HS-27A (cell line): ENCODE measurements around the gene FYN.
"Not testable (repeated sequence)": the region's sequence is repeated elsewhere in the genome, so short reads cannot be mapped to it uniquely, and the experiment has no call there.

Experiments used
- DNase-seq: peaks from one replicate; pipeline ENCODE4 v3.0.0-alpha.2; 2012; ENCODE audit warnings: low read depth, missing footprints

Gene FYN

GRCh38 chr6:111850295-111850937 is 22.8 kb downstream of the FYN start:
- DNase-seq: no peak

GRCh38 chr6:111849298-111849697 is 24.0 kb downstream of the FYN start:
- DNase-seq: no peak

GRCh38 chr6:111848262-111848812 is 24.9 kb downstream of the FYN start:
- no peak for DNase-seq

GRCh38 chr6:111846492-111847409 is 26.5 kb downstream of the FYN start:
- DNase-seq: no peak

GRCh38 chr6:111846066-111846465 is 27.2 kb downstream of the FYN start:
- DNase-seq: no peak

GRCh38 chr6:111845441-111845871 is 27.8 kb downstream of the FYN start:
- DNase-seq: no peak

- DNase-seq: no peak
These were observed 28.3 kb downstream of the FYN start for GRCh38 chr6:111844921-111845320.

- DNase-seq: no peak
These were observed 28.9 kb downstream of the FYN start for GRCh38 chr6:111844376-111844775.

GRCh38 chr6:111843347-111844147 is 29.7 kb downstream of the FYN start:
- DNase-seq: no peak

- no peak for DNase-seq
These were observed 30.4 kb downstream of the FYN start for GRCh38 chr6:111842891-111843290.

GRCh38 chr6:111842271-111842822 is 30.9 kb downstream of the FYN start:
- no peak for DNase-seq

GRCh38 chr6:111841822-111842221 is 31.4 kb downstream of the FYN start:
- DNase-seq: peak; percentile 86

- no peak for DNase-seq
These were observed 32.4 kb downstream of the FYN start for GRCh38 chr6:111840803-111841202.

- no peak for DNase-seq
These were observed 34.3 kb downstream of the FYN start for GRCh38 chr6:111838749-111839484.

- DNase-seq: no peak
These were observed 35.4 kb downstream of the FYN start for GRCh38 chr6:111837641-111838500.

GRCh38 chr6:111837007-111837406 is 36.2 kb downstream of the FYN start:
- no peak for DNase-seq

- DNase-seq: no peak
These were observed 37.4 kb downstream of the FYN start for GRCh38 chr6:111835807-111836206.

GRCh38 chr6:111835398-111835797 is 37.9 kb downstream of the FYN start:
- not testable (repeated sequence) for DNase-seq

- DNase-seq: no peak
These were observed 38.9 kb downstream of the FYN start for GRCh38 chr6:111834356-111834755.

GRCh38 chr6:111832833-111833418 is 40.3 kb downstream of the FYN start:
- no peak for DNase-seq
